Measurements from ENCODE around the gene HELZ. TPM values are rescaled to one million over a fixed set of nuclear protein-coding genes. Genes with fewer than 3 reads are reported as not detected.

The HELZ gene
- total and polyA plus RNA-seq, 7 donors, result 1.8 to 55.7 (median 30.8) TPM

DNA sequence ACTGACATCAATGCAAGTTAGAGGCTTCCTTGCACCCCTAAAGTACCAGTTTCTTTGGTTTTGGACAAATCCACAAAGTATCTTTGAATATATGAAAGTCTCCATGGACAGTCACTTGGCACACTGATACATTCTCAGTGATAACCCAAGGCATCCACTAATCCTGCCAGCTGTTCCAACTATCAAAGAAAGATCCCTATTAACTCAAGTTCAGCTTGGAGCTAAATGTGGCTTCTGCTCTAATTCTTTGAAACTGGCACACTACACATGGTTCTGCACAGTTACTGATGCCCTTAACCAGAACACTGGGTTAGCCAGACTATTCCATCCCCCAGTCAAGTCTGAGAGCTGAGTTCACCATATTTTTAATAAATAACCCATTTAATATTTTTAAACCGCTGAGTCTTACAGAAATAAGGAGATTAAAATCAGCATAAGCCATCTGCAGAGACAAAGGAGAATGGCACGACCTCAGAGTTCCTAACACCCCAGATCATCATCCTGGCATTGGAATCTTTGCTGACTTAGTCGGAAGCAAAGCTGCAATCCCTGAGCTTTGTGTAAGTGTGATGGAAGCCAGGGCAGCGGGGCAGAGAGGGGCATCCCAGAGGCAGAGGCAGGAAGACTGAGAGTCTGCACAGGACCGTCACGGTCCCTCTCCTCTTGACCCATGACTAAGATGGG is 194.4 kb downstream of the HELZ start:
- Histone ChIP-seq H3K4me1 (peaks cover 50% of the 10 kb centered on the region), H3K27me3 (ENCODE audit: insufficient read depth in 3 of 3, low read length in 2 of 3) (no peaks in the 10 kb centered on the region), H3K27ac (peak overlapping the region; percentile 68), H3K9me3 (peaks cover 10% of the 10 kb centered on the region), H3K36me3 (ENCODE audit: insufficient read depth in 1 of 2, low read depth in 1 of 2) (peaks cover 0 to 31% of the 10 kb centered on the region in 2 donors), H3K4me3 (no peak overlapping the region)
- intact Hi-C loops (cut with DNase I), result no loop called here
- TF ChIP-seq, protein P1, sequence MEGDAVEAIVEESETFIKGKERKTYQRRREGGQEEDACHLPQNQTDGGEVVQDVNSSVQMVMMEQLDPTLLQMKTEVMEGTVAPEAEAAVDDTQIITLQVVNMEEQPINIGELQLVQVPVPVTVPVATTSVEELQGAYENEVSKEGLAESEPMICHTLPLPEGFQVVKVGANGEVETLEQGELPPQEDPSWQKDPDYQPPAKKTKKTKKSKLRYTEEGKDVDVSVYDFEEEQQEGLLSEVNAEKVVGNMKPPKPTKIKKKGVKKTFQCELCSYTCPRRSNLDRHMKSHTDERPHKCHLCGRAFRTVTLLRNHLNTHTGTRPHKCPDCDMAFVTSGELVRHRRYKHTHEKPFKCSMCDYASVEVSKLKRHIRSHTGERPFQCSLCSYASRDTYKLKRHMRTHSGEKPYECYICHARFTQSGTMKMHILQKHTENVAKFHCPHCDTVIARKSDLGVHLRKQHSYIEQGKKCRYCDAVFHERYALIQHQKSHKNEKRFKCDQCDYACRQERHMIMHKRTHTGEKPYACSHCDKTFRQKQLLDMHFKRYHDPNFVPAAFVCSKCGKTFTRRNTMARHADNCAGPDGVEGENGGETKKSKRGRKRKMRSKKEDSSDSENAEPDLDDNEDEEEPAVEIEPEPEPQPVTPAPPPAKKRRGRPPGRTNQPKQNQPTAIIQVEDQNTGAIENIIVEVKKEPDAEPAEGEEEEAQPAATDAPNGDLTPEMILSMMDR (IDR thresholded peaks at IDR 0.05), result no peak
- DNase-seq, result no peak
- peak in 3 of 4 donors; percentile 4 to 13 (median 6) for ATAC-seq
- 36 to 49% (median 48%) methylated on average over 6 of the region's 6 CpGs for WGBS, 3 donors

DNA sequence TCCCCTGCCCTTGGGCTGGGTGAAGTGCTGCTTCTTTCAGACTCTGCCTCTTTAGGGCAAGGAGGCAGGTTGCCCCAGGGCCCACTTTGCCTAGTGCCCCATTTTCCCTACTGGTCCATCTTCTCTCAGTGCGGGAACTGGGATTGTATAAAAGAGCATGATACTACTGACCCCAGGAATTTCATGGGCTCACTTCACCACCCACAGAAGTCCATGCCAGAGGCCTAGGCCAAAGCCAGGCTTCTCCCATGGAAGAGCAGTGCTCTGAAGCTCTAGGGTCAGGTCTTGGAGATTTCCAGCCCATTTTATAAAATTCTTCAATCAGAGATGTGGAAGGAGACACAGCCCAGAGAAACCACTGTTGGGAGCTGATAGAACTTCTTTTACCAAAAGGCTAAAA is 194.9 kb downstream of the HELZ start:
- H3K9me3 ChIP-seq, result peaks cover 10% of the 10 kb centered on the region
- H3K36me3 ChIP-seq (ENCODE audit: insufficient read depth in 1 of 2, low read depth in 1 of 2), result peaks cover 0 to 26% of the 10 kb centered on the region in 2 donors
- ATAC-seq (no peak), DNase-seq (no peak)
- peaks cover 49% of the 10 kb centered on the region for H3K4me1 ChIP-seq
- intact Hi-C loops (cut with DNase I), result no loop called here
- H3K4me3 ChIP-seq, result no peak overlapping the region
- H3K27ac ChIP-seq, result peak overlapping the region; percentile 68
- 46 to 100% (median 49%) methylated on average over 1 of the region's 1 CpG for WGBS, 3 donors
- no peaks in the 10 kb centered on the region for H3K27me3 ChIP-seq (ENCODE audit: insufficient read depth in 3 of 3, low read length in 2 of 3)
- TF ChIP-seq, protein P1 (IDR thresholded peaks at IDR 0.05), result no peak

DNA sequence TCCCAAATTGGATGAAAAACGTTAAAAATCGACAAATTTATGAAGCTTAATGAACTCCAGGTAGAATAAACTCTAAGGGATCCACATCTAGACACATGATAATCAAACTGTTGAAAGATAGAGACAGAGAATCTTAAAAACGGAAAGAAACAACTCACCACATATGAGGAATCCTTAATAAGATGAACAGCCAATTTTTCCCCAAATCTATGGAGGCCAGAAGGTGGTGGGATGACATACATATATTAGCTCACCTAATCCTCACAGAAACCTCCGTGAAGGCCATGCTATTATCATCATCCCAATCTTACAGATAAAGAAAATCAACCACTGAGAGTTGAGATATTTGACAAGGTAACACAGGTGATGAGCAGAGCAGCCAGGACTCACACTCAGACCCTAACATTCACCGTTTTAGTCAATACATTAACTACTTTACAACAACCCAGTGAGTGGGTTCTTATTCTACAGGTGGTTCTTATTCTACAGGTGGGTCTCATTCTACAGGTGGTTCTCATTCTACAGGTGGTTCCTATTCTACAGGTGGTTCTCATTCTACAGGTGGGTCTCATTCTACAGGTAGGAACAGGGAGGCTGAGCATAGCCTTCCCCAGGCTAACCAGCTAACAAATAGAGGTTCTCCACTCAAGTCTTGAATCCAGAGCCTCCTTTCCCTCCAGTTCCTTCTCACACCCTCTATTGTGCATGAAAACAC is 195.8 kb downstream of the HELZ start:
- peaks cover 49% of the 10 kb centered on the region for H3K4me1 ChIP-seq
- H3K9me3 ChIP-seq, result peaks cover 10% of the 10 kb centered on the region
- TF ChIP-seq, protein P1 (IDR thresholded peaks at IDR 0.05), result no peak
- DNase-seq (no peak), ATAC-seq (no peak)
- intact Hi-C loops (cut with DNase I), result no loop called here
- no peak overlapping the region for H3K4me3 ChIP-seq
- 77 to 89% (median 77%) methylated on average over 5 of the region's 5 CpGs for WGBS, 3 donors
- peak overlapping the region; percentile 68 for H3K27ac ChIP-seq
- peaks cover 0 to 20% of the 10 kb centered on the region in 2 donors for H3K36me3 ChIP-seq (ENCODE audit: insufficient read depth in 1 of 2, low read depth in 1 of 2)
- H3K27me3 ChIP-seq (ENCODE audit: insufficient read depth in 3 of 3, low read length in 2 of 3), result no peaks in the 10 kb centered on the region

DNA sequence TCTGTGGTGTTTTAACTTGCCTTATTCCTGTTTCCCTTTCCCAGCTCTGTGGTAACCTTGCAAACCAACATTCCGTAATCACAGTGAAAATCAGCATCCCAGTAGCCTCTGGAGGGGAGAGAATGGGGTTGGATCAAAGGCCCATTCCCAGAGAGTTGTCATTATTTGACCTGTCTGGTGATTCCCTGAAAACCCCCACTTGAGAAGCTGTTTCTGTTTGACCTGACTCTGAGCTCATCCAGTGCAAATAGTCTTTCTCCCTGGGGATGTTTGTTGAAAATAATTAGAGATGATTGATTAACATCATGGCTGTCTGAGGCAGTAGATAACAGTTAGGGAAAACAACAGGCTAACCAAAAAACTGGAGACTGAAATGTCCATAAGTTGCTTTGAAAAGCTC is 197.6 kb downstream of the HELZ start:
- Histone ChIP-seq H3K9me3 (peaks cover 10% of the 10 kb centered on the region), H3K36me3 (ENCODE audit: insufficient read depth in 1 of 2, low read depth in 1 of 2) (peaks cover 0 to 12% of the 10 kb centered on the region in 2 donors), H3K27me3 (ENCODE audit: insufficient read depth in 3 of 3, low read length in 2 of 3) (no peaks in the 10 kb centered on the region), H3K27ac (peak overlapping the region; percentile 98), H3K4me1 (peaks cover 54% of the 10 kb centered on the region), H3K4me3 (peak overlapping the region; percentile 72)
- intact Hi-C loops (cut with DNase I), result no loop called here
- no peak for DNase-seq
- ATAC-seq, result no peak
- 75 to 83% (median 80%) methylated on average over 1 of the region's 1 CpG for WGBS, 3 donors
- TF ChIP-seq, protein P1 (IDR thresholded peaks at IDR 0.05), result no peak
